Measurements from ENCODE around the gene MAPT.
"Not testable (repeated sequence)": the region's sequence is repeated elsewhere in the genome, so short reads cannot be mapped to it uniquely, and the experiment has no call there.

Gene MAPT

DNA sequence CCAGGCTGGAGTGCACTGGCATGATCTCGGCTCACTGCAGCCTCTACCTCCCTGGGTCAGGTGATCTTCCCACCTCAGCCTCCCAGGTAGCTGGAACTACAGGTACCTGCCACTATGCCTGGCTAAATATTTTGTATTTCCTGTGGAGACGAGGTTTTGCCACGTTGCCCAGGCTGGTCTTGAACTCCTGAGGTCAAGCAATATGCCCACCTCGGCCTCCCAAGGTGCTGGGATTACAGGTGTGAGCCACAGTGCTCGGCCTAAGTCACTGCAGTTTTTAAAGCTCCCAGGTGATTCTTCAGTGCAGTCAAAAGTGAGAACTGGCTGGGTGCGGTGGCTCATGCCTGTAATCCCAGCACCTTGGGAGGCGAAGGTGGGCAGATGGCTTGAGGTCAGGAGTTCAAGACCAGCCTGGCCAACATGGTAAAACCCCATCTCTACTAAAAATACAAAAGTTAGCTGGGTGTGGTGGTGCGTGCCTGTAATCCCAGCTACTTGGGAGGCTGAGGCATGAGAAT lies 125.1 kb downstream of the MAPT start:
- DNase-seq: not testable (repeated sequence)

DNA sequence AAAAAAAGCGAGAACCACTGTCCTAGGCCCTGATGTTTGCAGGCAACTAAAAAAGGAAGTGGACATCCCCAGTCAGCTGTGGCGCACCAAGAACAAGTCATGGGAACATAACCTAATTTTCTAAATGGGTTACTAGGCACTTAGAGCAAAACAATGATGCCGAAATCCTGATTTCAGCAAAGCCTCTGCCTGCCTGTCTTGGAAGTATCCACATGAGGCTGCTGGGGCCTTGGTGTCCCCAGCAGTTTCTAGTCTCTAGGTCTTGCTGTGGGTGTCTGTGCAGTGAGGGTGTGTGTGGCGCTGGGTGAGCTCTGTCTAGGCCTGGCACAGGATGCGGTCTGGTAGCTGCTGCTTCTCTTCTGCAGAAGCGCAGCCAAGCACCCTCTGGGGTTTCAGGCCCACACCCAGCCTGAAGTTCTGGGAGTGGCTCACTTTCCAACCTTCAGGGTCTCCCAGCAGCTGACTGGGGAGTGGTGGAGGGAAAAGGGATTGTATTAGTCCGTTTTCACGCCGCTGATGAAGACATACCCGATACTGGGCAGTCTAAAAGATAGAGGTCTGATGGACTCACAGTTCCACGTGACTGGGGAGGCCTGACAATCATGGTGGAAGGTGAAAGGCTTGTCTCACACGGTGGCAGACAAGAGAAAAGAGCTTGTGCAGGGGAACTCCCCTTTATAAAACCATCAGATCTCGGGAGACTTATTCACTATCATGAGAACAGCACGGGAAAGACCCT lies 125.8 kb downstream of the MAPT start:
- DNase-seq: peak; percentile 9 to 25

DNA sequence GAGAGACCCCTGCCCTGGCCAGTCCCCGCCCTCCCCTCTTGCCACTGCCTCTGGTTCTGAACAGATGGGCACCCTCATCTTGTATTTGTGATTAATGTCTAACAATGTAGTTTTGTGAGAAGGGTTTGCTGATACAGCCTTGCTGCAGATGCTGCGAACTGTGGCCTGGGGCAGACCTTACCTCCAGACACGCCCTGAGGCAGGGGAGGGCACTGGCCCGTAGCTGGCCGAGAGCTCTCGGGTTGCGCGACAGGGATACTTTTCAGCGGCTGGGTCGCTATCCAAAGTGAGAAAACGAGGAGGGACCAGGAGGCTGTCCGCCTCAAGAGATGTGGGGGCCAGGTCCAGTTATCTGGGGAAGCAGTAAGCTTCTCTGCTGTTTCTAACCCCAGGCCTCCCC lies 126.6 kb downstream of the MAPT start:
- no peak for DNase-seq

DNA sequence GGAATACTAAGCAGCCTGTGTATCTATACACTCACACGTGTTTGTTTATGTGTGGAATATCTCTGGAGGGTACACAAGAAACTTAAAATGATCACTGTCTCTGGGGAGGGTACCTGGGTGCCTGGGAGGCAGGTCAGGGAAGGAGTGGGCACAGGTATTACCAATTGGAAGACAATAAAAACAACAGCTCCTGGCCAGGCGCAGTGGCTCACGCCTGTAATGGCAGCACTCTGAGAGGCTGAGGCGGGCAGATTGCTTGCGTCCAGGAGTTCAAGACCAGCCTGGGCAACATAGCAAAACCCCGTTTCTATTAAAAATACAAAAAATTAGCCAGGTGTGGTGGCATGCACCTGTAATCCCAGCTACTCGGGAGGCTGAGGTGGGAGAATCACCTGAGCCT lies 129.0 kb downstream of the MAPT start:
- not testable (repeated sequence) for DNase-seq

DNA sequence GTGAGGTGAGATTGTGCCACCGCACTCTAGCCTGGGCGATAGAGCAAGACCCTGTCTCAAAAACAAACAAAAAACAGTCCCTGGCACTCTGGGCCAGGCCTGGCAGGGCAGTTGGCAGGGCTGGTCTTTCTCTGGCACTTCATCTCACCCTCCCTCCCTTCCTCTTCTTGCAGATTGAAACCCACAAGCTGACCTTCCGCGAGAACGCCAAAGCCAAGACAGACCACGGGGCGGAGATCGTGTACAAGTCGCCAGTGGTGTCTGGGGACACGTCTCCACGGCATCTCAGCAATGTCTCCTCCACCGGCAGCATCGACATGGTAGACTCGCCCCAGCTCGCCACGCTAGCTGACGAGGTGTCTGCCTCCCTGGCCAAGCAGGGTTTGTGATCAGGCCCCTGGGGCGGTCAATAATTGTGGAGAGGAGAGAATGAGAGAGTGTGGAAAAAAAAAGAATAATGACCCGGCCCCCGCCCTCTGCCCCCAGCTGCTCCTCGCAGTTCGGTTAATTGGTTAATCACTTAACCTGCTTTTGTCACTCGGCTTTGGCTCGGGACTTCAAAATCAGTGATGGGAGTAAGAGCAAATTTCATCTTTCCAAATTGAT lies 129.5 kb downstream of the MAPT start:
- DNase-seq: no peak

DNA sequence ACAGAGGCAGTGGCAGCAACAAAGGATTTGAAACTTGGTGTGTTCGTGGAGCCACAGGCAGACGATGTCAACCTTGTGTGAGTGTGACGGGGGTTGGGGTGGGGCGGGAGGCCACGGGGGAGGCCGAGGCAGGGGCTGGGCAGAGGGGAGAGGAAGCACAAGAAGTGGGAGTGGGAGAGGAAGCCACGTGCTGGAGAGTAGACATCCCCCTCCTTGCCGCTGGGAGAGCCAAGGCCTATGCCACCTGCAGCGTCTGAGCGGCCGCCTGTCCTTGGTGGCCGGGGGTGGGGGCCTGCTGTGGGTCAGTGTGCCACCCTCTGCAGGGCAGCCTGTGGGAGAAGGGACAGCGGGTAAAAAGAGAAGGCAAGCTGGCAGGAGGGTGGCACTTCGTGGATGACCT lies 130.2 kb downstream of the MAPT start:
- DNase-seq: no peak

DNA sequence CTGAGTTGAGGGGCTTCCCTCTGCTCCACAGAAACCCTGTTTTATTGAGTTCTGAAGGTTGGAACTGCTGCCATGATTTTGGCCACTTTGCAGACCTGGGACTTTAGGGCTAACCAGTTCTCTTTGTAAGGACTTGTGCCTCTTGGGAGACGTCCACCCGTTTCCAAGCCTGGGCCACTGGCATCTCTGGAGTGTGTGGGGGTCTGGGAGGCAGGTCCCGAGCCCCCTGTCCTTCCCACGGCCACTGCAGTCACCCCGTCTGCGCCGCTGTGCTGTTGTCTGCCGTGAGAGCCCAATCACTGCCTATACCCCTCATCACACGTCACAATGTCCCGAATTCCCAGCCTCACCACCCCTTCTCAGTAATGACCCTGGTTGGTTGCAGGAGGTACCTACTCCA lies 130.7 kb downstream of the MAPT start:
- DNase-seq: no peak

DNA sequence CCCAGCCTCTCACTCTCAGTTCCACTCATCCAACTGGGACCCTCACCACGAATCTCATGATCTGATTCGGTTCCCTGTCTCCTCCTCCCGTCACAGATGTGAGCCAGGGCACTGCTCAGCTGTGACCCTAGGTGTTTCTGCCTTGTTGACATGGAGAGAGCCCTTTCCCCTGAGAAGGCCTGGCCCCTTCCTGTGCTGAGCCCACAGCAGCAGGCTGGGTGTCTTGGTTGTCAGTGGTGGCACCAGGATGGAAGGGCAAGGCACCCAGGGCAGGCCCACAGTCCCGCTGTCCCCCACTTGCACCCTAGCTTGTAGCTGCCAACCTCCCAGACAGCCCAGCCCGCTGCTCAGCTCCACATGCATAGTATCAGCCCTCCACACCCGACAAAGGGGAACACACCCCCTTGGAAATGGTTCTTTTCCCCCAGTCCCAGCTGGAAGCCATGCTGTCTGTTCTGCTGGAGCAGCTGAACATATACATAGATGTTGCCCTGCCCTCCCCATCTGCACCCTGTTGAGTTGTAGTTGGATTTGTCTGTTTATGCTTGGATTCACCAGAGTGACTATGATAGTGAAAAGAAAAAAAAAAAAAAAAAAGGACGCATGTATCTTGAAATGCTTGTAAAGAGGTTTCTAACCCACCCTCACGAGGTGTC lies 131.3 kb downstream of the MAPT start:
- no peak for DNase-seq

DNA sequence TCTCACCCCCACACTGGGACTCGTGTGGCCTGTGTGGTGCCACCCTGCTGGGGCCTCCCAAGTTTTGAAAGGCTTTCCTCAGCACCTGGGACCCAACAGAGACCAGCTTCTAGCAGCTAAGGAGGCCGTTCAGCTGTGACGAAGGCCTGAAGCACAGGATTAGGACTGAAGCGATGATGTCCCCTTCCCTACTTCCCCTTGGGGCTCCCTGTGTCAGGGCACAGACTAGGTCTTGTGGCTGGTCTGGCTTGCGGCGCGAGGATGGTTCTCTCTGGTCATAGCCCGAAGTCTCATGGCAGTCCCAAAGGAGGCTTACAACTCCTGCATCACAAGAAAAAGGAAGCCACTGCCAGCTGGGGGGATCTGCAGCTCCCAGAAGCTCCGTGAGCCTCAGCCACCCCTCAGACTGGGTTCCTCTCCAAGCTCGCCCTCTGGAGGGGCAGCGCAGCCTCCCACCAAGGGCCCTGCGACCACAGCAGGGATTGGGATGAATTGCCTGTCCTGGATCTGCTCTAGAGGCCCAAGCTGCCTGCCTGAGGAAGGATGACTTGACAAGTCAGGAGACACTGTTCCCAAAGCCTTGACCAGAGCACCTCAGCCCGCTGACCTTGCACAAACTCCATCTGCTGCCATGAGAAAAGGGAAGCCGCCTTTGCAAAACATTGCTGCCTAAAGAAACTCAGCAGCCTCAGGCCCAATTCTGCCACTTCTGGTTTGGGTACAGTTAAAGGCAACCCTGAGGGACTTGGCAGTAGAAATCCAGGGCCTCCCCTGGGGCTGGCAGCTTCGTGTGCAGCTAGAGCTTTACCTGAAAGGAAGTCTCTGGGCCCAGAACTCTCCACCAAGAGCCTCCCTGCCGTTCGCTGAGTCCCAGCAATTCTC lies 132.1 kb downstream of the MAPT start:
- no peak for DNase-seq

DNA sequence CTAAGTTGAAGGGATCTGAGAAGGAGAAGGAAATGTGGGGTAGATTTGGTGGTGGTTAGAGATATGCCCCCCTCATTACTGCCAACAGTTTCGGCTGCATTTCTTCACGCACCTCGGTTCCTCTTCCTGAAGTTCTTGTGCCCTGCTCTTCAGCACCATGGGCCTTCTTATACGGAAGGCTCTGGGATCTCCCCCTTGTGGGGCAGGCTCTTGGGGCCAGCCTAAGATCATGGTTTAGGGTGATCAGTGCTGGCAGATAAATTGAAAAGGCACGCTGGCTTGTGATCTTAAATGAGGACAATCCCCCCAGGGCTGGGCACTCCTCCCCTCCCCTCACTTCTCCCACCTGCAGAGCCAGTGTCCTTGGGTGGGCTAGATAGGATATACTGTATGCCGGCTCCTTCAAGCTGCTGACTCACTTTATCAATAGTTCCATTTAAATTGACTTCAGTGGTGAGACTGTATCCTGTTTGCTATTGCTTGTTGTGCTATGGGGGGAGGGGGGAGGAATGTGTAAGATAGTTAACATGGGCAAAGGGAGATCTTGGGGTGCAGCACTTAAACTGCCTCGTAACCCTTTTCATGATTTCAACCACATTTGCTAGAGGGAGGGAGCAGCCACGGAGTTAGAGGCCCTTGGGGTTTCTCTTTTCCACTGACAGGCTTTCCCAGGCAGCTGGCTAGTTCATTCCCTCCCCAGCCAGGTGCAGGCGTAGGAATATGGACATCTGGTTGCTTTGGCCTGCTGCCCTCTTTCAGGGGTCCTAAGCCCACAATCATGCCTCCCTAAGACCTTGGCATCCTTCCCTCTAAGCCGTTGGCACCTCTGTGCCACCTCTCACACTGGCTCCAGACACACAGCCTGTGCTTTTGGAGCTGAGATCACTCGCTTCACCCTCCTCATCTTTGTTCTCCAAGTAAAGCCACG lies 133.0 kb downstream of the MAPT start:
- DNase-seq: no peak

DNA sequence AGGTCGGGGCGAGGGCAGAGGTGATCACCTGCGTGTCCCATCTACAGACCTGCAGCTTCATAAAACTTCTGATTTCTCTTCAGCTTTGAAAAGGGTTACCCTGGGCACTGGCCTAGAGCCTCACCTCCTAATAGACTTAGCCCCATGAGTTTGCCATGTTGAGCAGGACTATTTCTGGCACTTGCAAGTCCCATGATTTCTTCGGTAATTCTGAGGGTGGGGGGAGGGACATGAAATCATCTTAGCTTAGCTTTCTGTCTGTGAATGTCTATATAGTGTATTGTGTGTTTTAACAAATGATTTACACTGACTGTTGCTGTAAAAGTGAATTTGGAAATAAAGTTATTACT lies 133.6 kb downstream of the MAPT start:
- DNase-seq: no peak

DNA sequence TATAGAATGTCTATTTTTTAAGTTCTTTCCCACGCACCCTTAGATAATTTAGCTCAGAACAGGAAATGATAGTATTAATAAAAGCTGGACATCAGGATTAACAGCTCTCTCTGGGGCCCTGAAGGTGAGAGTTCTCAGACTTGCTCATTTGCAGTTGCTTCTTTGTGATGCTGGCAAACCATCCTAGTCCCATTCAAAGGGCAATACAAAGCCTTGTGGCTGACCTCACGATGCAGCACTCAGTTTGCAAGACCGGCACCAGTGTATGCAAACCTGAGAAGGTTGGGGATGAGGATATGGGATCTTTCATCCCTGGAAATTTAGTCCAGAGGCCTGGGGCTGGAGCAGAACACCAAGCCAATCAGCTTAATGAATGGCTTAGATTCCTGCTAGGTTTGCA lies 134.0 kb downstream of the MAPT start:
- no peak for DNase-seq

DNA sequence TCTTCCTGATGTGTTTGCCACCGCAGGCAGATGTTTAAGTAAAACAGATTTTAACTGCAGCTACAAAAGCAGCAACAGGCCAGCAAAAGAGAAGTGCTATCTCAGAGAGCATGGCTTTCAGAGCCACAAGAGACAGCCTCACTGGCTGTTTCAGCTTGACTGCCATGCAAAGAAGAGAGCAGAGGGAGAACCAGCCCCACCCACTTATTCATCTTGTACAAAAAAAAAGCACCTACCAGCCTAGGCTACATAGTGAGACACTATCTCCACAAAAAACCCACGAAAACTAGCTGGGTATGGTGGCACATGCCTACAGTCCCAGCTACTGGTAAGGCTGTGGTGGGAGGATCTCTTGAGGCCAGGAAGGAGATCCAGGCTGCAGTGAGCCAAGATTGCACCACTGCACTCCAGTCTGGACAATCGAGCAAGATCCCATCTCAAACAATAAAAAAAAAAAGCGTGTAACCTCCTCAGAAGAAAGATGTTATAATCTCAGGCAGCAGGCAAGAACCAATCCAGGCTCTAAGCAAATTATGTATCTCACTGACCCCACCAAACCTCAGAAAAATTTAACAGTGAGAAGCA lies 134.7 kb downstream of the MAPT start:
- DNase-seq: no peak

DNA sequence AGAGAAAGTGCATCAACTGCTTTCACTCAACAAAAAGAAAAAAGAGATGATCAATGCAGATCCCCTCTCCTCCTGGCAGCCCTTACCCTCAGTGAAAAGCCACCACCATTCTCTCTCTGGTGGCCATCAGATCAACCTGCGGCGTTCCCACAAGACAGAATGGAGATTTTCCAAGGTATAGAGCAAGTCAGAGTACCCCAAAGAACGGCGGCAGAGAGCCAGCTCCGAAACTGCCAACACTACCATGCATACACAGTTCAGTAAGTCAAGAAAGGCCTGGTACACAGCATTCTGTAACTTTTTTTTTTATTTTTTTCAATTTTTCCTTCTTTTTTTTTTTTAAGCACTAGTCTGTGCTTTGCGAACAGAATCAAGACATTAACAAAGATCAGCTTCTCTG lies 135.3 kb downstream of the MAPT start:
- DNase-seq: no peak

DNA sequence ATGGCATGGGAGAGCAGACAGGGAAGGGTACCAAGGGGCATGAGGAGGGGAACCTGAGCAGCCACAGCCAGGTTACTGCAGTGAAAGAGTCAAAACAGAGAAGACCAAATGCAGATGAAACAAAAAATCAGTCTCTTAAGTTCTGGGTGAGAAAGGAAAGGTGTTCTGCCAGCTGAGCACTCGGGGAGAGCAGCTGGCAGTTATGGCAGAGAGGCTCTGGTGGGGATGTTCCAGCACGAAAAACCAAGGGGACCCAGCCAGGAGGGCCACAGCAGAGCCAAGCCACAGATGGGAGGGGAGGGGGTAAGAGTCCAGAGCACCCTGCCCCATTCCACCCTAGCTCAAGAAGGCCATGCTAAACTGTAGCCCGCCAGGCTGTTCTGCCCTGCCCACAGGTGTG lies 136.4 kb downstream of the MAPT start:
- DNase-seq: no peak

DNA sequence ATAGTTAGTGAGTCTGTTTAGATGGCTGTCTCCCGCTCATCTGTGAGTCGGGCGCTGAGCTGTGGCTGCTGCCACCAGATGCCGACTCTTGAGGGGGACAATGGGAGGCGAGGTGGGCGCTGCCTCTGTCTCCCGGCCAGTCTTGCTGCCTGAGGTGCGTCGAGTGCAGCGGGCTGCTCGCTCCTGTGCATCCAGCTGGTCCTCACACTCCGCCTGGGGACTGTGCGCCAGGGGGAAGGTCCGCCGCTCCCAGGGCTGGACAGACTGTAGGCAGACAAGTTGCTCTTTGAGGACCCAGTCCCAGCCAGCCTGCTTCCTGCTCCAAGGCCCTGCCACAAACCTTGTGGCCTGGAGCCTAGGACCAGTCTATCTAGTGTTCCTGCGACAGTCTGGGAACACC lies 137.1 kb downstream of the MAPT start:
- DNase-seq: no peak

DNA sequence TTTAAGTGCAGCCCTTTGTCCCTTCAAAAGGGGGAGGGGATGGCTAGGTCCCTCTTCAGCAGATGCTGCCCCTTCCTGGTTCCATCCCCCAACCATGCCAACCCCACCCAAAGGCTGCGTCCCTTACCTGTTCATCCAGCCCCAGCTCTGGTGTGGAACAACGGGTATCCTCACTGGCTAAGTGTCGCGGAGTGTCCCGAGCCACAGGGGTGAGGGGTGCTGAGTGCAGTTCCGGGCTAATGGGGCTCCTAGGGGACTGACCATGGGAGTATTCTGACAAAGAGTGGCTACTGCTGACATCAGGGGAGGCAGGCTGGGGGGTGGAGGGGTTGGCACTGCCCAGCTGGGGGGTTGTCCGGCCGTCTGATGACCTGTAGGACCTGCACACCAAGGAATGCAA lies 137.6 kb downstream of the MAPT start:
- no peak for DNase-seq

DNA sequence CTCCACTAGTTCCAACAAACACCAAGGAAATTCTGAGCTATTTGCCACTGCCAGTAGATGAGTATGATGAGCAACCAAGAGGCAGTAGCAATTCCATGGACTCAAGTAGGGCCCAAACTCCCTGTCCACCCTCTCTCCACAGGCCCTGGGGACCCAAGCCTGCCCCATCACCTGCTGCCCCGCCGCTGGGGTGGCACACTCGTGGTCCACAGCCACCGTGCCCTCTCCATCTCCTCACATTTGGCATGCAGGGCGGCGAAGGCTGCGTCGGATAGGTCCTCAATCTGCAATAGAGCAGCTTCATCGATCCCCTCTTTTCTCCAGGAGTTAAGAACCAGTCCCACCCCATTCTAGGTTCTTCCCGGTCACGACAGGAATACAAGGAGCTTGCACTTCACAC lies 138.6 kb downstream of the MAPT start:
- DNase-seq: no peak

DNA sequence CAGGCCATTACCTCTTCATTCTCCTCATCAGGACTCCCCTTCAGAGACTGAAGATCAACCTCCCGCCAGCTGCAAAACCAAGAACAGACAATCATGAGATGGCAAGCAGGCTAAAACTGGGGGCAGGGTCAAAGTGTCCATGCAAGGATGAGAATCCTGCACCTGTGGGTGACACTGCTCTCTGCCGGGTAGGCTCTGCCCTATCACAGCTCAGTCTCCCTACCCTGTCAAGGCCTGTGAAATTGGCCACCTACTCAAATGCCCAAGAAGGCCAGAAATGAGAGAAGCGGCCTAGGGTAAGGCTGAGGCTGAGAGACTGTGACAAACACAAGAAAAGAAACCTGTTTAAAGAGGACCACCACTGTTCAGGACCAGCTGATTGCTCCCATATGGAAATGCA lies 139.0 kb downstream of the MAPT start:
- DNase-seq: no peak

DNA sequence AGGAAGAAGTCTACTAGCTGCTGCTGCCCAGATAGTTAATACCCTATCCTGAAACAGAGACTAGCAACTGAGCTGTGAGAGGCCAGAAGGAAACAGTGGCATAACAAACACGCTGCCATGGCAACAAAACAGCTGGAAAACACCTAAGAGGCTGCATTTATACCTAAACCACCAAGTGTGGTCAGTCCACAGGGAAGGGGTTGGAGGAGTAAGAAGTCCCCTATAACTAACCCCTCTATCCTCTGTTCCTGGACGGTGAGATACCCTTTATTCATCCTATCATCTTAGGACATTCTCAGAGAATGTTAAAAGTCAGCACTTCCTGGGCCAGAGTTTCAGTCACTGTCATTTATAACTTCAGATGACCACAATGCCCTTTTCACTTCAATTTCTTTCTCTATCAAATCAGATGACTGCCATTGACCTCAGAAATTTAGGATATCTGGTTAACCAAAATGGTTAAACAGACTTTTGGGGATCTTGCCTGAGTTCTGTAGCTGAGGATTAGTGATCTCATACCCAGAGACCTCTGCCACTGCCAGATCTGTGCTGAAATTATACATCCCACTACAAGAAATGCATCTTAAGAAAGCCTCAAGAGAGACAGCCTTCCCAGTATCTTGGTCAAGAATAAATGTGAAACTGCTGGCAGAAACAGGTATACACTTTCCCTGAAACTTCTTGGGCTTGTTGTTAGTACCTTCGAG lies 140.9 kb downstream of the MAPT start:
- DNase-seq: no peak

DNA sequence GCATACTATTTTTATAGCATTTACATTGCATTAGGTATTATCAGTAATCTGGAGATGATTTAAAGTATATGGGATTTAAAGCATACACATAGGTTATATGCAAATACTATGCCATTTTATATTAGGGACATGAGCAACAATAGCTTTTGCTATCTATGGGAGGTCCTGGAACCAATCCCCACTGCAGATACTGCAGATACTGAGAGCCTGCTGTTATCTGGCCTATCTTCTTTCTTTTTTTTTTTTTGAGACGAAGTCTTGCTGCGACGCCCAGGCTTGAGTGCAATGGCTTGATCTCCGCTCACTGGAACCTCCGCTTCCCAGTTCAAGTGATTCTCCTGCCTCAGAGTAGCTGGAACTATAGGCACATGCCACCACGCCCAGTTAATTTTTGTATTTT lies 142.1 kb downstream of the MAPT start:
- DNase-seq: no peak

Data from stimulated activated CD4-positive, alpha-beta T cell treated with anti-CD3 and anti-CD28 coated beads, Interleukin-2, amount 100 ng/mL, for 48 hours (primary cell).